IPS-11a (cell line): ENCODE measurements around the gene IRF2.

Experiments used
- H3K4me3 ChIP-seq: one replicate; pipeline ENCODE4 v1.5.1; 2013; ENCODE audit warnings: low read depth, low read length, control low read depth

Gene IRF2

DNA sequence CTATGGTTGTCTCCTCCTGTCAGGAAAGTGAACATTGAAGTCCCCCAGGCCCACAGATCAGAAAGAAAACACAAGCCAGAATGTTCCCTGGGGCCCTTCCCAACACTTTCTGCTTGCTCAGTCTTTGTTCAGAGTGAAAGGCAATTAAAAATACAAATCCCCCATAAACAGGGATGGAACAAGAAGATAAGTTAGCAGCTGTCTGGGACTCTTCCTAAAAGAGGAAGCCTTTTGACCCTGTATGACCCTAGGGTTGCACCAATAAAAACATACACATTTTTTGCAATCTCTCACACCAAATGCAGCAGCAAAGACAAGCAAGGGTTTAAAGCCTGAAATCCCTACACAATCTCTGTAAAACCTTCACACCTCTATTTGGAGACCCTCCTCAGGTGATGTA, 22.6 kb downstream of the IRF2 start:
- no peak overlapping the region for H3K4me3 ChIP-seq

DNA sequence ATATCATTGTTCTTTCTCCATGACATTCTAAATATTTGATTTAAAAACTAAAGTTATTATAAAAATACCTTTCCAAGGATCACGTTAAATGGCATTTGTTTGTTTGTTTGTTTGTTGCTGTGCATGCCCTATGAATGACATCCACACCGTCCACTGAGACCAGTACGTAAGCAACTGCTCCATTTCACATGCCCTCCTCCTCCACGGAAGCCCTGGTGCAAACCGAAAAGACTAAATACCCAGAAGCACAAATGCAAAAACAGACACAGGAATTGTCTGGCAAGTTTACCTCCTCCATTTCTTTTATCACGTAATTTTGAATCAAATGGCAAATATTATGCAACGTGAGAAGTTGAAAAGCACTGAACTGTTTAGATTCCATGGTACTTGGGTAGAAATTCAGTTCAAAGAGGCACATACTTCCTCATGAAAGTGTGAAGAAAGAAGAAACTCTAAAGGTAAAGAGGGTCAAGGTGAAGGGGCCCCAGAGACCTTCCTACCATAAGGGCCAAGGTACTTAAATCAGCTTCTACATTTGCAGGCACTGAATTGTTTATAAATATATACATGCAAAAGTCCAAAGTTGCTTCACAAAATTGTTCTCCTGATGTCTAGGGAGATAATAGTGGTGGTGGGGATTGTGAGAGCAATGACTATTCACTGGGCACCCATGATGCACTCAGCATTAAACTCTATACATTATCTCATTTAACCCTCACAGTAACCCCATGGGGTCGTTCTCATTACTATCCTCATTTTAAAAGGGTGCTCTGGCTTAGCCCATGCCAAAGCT, 23.4 kb downstream of the IRF2 start:
- no peak overlapping the region for H3K4me3 ChIP-seq

DNA sequence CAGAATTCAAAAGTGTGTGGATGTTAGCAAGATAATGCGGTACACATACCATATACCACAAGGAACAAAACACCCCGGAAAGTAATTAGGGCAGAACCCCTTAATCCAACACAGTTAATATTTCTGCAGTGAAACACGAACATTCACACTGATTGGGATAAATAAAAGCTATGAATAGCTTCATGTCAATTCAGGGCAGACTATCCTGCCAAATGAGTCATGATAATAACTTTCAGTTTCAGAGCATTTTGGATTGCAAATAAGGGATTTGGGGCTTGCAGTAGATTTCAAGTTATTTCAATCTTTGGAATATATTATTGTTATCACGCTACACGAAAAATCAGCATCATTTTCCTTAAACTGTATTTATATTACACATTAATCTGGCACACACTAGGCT, 24.3 kb downstream of the IRF2 start:
- no peak overlapping the region for H3K4me3 ChIP-seq

DNA sequence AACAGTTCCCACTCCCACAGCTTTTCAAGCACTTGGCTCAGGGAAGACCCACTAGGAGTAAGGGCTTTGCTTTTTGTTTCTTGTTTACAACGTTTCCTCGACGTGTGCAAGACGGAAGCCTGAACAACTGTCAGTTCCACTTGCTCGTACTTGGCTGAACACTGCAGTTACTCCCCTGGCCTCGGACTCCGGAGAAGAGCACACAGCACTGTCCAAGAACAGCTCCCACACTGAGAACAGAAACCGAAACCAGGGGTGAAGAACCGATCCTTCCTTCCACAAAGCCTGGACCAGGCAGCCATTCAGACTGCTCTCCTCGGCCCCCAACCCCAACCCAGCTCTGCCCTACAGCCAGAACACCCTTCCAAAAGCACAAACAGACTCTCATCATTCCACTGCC, 25.5 kb downstream of the IRF2 start:
- H3K4me3 ChIP-seq = no peak overlapping the region

DNA sequence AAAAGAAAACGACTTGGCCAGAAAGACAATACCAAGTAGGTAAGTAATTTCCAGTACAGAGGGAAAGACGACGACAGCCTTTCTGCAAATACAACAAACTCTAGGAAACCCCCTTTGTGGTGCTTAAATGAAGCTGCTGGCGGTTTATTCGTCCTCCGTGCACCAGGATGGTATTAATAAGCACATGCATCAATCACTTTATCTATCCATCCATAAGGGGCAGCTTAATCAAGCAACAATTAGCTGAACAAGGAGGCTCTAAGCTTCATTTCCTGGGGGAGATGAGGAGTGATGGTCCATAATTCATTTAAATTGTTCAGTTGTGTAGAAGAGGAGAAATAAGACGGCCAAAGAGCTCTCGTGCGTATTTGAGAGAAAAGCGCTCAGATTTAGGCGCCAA, 26.2 kb downstream of the IRF2 start:
- no peak overlapping the region for H3K4me3 ChIP-seq

DNA sequence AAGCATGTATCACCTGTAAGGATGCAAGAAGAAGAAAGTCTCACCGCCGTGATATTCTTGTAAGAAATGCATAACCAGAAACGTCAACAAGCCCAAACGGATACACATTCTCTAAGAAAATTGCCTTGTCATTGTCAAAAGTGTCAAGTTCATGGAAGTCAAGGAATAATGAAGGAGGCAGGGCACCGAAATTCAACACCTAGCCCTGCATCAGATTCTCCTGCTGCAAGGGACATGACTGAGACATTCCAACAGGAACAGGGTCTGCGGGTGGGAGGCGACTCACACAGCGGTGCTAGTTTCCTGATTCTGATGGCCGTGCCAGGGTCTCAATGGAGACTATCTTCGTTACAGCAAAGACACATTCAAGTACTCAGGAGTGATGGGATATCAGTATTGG, 26.7 kb downstream of the IRF2 start:
- H3K4me3 ChIP-seq = no peak overlapping the region

DNA sequence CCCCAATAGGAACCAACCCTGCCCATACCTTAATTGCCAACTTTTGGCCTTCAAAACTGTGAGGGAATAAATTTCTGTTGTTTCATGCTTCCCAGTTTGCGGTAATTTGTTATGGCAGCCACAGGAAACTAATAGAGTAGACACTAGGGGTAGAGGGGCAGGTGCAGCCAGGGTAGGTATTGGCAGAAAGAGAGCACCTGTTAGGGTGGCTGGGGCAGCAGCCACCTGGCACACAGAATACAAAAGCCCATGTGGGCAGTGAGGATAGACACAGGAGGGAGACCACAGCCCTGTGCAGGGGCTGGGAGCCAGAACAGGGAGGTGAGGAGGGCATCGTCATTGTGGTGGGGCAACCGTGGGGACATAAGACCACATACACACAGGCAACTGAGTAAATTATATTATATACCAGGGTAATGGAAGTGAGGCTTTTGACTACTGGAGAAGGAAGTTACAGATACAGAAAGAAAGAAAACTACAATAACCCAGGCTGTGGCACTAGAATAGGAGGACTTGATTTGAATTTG, 28.2 kb downstream of the IRF2 start:
- no peak overlapping the region for H3K4me3 ChIP-seq

DNA sequence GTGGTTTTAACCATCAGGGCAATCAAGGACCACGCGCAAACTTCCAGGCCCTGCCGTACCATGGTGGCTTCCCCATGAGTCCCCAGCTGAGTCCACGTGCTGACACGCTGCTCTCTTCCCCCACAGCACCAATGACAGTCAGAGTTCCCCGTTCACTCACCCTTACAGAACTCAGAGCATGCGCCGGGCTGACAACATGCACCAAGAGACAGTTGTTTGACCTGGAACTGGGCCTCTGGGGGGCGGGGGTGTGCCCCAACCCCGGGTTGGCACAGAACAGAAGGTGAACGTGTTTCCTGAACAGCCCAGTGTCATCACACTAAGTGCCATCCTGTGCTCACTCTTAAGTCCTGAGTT, 29.4 kb downstream of the IRF2 start:
- H3K4me3 ChIP-seq = no peak overlapping the region

DNA sequence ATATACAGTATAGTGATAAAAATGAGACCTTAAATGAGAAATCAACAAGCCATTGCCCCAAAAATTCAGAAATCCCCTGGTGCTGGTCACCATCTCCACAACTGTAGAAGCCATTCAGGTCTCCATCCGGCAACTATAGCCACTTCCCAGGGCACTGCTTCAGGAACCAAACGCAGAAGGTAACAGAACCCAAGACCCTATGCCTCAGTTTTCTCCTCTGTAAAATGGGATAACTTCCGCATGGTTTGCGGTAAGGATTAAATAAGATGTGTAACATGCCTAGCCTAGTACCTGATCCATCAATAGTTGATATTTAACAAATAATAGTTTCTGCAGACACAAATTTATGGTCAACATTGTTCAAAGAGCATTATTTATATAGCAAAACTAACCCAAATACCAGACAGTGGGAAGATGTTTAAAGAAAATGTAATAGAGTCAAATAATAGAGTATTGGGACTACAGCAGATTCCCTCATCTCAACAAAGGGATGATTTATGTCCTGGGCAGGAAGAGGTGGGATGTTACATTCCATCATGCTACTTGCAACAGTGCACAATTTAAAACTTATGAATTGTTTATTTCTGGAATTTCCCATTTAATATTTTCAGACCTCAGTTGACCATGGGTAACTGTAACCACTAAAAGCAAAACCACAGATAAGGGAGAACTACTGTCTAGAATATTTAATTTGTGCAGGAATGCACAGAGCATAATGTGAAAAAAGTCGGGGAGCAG, 30.0 kb downstream of the IRF2 start:
- no peak overlapping the region for H3K4me3 ChIP-seq

DNA sequence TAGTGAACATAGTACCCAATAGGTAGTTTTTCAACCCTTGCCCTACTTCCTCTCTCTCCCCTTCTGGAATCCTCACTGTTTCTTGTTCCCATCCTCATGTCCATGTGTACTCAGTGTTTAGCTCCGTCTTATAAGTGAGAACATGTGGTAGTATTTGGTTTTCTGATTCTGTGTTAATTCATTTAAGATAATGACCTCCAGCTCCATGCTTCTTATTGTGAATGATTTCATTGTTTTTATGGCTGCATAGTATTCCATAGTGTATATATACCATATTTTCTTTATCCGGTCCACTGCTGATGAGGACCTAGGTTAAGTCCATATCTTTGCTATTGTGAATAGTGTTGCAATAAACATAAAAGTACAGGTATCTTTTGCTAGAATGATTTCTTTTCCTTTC, 31.0 kb downstream of the IRF2 start:
- H3K4me3 ChIP-seq = no peak overlapping the region

DNA sequence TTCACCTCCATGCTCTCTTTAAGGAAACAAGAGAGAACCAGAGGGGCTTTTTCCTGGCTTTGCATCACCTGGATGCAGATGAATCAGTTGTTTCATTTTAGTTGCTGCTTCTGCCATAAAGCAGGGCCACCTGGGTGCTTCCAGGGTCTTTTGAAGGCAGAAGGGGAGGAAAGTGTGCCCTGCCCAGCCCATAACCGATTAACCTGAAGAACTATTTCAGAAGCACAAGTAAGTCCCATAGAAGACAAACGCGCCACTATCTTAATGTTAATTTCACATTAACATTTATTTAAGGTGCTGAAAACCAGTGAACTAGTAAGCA, 32.1 kb downstream of the IRF2 start:
- H3K4me3 ChIP-seq = no peak overlapping the region

DNA sequence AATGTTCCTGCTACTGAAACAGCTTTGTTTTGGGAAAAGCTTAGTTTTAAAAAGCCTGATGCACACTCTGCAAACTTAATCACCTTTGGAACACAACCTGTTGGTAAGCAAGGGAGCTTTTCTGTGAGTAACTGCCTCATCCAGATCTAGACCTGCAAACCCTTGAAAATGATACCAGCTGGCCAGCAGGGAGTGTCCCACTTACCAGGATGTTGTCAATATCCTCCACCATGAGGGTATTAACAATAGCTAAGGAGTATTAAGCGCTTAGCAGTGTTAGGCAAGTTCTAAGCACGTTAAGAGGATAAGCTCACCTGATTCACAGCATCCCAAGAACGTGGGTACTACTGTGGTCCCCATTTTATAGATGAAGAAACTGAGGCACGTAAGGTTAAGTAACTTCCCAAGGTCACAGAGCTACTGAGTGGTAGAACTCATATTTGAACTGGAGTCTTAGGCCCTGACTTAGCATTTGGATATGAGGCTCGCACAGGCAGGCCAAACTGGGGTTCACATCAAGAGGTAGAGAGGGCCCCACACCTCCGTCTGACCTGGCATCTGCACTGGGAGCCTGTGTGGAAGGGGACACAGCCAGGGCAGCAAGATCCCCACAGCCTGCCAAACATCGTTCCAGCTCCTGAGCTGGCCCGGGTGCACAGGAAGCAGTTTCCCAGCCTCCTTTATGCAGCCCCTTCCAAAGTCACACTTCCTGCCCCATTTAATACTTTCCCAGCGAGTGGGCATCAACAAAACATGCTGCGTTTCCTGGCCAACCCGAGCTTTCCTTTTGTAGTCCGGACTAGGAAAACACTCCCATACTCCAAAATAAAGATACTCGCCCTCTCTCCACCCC, 32.7 kb downstream of the IRF2 start:
- no peak overlapping the region for H3K4me3 ChIP-seq

DNA sequence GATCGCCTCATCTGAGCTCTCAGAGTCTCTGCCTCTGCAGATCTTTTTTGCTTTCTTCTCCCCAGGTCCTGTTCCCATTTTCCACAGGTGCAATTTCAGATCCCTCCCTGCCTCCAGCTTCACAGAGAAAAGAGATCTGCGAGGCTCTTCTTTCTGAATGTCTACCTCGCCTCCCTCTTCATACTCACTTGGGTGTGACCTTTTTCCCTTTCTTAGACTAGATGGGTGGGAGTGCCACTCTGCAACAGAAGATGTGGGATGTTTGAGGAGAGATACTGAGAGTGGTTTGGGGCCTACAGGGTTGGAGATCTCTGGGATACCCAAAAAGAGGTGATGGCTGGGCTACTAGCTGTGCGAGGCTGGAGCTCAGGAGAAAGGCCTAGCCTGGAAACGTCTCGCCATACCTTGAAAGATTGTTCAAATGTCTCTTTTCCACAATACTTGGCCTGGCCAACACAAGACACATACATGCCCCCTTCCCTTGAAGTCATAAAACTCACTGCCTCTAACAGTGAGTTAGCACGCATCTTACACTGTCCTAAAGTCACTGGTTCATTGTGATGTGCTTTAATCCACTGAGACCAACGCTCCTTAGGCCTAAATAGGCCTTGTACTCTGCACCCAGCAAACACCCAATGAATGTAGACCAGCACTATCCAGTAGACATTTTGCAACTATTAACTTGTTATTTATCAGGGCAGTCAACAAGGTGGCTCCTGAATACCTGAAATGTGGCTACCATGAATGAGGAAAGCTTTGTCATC, 33.6 kb downstream of the IRF2 start:
- no peak overlapping the region for H3K4me3 ChIP-seq

DNA sequence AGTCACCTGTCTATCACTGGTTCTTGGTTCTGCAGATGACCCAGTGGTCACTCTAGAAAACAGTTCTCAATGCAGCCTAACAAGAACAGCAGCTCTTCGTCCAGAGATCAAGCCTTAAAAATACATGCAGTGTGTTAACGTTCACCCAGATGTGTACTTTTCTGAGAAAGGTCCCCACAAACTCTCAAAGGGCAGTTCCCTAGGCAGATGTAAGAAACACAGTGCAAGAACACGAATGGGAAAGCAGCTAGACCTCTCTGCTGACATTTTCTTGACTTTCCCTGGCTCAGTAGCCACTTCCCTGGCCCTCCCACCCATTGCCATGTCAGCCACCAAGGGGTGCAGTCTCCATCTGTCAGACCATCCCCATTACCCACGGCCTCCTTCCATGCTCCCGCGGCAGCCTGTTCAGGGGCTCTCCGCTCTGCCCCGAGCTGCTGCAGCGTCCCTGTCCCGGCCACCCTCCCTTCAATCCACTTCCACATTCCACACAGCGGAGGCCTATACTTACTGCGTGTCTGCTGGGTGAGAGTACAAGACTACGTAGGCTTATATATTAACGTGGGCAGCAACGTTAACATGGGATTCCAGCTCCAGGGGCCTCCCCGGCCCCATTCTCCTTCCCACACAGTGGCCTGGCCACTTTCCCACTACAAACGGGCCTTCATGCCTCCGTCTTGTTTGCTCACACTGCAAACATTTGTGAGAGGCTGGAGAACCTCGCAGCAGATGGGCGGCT, 34.3 kb downstream of the IRF2 start:
- H3K4me3 ChIP-seq = no peak overlapping the region

DNA sequence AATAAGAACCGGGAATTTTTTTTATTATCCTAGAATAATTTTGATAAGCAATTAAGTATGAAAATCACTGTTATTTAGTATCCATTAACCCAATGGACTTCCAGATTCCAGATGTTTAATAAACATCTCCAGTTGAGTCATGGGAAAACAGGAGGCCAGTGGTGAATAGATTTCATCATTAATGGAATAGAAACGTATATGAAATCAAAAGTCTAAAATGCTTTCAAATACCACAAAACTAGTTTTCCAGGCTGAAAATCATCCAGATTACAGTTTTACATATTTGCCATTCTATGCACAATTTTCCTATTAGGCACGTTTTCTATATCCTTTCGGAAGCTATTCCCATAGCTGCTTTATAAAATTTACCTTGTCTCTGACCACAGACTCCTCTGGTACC, 35.0 kb downstream of the IRF2 start:
- no peak overlapping the region for H3K4me3 ChIP-seq

DNA sequence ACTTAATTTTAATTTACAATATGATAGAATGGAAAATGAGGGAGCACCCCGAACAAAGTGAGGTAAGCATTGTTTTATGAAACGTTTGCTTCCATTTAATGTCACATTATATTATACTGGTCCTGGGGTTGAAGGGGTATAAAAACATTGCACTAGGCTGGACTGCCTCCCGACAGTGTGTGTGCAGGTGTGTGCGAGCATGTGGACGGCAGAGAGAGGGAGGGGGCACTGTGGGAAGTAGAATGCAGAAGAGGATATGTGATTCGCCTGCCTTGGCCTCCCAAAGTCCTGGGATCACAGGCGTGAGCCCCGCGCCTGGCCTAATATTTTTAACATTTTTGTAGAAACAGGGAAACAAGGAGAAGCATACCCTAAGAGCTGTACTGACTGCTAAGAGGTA, 36.0 kb downstream of the IRF2 start:
- no peak overlapping the region for H3K4me3 ChIP-seq

DNA sequence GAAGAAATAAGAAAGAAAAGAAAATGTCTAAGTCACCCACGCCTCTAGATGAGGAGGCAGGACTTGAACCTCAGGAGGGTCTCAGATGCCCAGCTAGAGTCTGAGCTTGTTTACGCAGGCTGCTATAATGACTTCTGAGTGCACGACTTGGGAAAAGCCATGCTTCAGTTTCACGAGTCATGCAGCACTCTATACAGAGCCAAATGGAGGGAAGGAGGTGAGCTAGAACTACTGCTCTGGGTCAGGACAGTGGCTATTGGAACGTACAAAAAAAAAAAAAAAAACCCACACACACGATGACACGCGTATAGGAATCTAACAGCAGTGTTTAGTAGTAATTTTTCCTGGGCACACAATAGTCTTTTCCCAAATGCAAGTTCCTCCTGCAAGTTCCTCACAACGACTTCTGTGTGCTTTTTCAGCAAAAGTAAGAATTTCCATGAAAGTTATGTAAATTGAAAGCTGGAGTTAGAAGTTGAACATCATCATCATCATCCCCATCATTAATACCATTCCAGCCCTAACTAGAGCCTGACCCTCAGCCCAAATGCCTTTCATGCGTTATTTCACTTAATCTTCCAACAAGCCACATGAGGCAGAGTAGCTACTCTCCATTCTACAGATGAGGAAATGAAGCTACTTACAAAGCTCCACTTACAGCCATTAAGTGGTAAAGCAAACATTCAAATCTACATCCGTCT, 36.6 kb downstream of the IRF2 start:
- H3K4me3 ChIP-seq = no peak overlapping the region

DNA sequence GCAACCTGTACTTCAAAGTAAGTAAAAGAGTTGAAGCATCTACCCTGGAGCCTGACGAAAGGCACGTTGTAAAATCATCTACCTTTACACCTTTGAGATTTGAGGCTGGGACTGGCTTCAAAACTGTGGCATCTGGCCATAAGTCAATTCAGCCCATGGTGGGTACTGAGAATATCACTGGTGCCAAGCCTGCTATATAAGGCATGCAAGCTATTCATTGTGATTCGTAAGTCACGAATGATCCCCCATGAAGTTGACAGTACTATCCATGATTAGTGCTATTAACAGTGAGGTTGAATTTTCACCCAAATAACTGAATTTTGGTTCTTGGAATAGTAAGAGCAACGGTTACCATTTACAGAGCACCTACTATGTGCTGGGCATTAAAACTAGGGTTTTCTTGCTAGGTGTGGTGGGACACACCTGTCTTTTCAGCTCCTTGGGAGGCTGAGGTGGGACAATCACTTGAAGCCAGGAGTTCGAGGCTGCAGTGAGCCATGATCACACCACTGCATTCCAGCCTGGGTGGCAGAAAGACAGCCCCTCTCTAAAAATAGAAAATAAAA, 39.8 kb downstream of the IRF2 start:
- H3K4me3 ChIP-seq = no peak overlapping the region

DNA sequence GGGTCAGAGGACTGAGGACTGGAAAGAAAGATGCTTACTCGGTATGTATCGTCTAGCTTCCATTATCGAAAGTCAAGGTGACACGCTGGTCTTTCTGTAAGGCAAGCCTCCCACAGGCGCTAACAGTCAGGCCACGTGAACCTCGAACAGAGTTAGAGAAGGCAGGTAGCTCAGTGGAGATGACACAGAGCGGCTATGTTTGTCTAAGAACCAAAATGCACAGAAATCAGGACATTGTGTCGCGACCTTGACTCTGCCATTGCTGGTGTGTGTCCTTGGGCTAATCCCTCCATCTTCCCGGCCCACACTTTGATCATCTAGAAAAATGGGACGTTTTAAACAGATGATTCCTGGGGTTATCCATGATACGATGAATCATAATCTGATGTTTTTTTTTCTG, 40.3 kb downstream of the IRF2 start:
- H3K4me3 ChIP-seq = no peak overlapping the region
